ENCODE data around the gene DNM3.

DNA sequence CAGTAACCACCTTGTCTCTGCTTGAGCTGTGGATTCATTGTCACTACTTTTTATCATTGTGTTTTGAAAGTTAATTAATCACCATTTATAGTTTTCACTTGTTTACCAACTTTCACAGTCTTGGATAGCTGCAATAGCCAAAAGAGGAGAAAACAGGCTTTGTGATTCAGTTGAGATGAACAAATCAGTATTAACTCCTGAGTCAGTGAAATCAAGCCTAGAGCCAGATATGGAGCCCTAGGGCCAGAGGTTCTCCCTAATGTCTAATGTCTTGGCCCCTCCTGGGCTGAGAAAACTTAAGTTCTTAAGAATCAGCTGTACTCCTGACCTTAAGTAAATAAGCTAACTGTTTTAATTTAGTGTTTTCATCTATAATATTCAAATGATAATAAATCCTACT is 228.8 kb downstream of the DNM3 start:
- TF ChIP-seq POLR2AphosphoS5 (IDR thresholded peaks at IDR 0.05; ENCODE audit: low read depth) (no peak), EZH2 (IDR thresholded peaks at IDR 0.05; ENCODE audit: low read depth, unreplicated experiment) (no peak), CTCF (conservative IDR thresholded peaks at IDR 0.05; ENCODE audit: low read depth in 2 of 2) (no peak)
